Stimulated activated CD8-positive, alpha-beta memory T cell treated with anti-CD3 and anti-CD28 coated beads, Interleukin-12 subunit alpha, Interleukin-12 subunit beta, amount 100 ng/mL, for 4 hours (primary cell): Measurements from ENCODE around the gene QDPR.
"Not testable (repeated sequence)": the region's sequence is repeated elsewhere in the genome, so short reads cannot be mapped to it uniquely, and the experiment has no call there.

Experiments
- DNase-seq: peaks from one replicate; pipeline ENCODE4 v3.0.0-alpha.2; 2020; ENCODE audit warnings: low read depth

The QDPR gene

DNA sequence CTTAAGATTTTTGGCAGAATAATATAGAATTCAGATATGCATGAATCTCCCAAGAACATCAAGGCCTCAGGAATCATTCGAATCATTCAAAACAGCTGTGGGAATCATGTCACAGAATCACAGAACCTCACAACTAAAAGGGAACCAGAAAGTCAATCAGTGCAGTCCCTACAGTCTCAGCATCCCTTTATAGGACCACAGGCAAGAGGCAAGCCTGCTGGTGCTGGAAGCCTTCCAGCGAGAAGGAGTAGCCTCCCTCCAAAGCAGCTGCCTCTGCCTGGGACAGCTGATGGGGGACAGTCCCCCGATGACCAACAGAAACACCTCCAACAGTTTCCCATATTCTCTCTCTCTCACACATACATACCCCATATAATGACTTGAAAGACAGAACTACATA lies 20.7 kb downstream of the QDPR start:
- no peak for DNase-seq

DNA sequence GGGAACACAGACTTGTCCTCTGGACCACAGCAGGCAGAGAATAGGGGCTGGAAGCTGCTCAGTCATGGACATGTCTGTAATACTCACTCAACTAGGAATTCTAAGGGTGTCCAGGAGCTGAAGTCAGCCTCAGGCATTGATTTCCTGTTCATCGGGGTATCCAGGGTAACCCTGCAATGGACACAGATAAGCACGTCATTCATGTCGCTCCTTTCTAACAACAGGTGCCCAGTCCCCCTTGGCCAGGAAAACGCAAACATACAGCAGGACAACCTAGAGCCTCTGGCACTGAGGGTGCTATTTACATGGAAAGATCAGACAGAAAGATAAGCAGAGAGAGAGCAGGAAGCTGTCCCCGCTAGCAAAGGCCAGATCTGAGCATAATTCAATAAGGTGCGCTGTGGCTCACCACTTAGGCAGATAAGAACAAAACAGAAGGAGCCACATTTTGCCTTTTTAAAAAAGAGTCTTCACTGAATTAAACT lies 21.3 kb downstream of the QDPR start:
- no peak for DNase-seq

DNA sequence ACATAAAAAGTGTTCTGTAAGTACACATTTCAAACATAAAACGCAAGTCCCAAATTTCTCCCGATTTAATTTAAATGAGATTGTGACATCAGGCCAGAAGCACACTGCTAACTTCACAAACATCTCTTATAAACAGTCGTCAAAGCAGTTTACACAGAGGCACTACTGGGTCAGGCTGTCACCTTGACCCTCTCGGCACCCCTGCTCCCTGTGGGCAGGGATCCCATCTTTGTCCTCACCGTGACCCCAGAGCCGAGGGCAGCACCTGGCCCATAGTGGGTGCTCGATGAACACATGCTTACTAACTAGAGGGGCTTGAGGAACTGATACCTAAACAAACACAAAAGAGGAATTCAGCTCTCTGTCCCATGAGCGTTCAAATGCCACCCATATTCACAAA lies 22.2 kb downstream of the QDPR start:
- no peak for DNase-seq

DNA sequence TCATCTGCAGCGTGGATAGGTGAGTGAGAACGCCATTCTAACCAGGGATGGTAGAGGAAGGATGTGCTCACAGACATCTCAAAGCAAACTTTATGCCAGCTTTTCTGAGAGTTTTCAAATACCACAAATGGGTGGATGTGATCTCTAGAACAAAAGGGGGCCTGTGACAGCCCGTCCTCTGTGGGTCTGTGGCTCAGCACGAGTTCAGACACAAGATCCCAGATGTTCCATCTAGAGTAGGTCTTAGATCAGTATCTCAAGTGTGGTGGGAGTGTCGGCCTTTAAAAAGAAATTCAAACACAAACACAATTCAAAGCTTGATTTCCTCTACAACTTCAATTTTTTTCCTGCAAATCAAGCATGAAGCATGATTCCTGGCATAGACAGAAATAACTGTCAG lies 22.8 kb downstream of the QDPR start:
- no peak for DNase-seq

DNA sequence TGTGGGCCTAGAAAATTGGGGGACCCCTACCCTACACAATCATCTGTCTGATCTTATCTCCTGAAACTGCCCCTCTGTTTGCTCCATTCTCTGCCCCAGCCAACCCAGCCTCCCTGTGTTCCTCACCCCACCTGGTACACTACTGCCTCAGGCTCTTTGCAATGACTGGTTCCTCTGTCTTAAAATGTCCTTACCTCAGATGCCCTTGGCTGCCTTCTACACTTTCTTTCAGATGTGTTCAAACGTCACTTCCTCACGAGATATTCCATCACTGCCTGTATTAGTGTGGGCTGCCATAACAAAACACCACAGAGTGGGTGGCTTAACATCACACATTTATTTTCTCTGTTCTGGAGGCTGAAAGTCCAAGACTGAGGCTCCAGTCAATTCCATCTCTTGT lies 29.2 kb downstream of the QDPR start:
- no peak for DNase-seq

DNA sequence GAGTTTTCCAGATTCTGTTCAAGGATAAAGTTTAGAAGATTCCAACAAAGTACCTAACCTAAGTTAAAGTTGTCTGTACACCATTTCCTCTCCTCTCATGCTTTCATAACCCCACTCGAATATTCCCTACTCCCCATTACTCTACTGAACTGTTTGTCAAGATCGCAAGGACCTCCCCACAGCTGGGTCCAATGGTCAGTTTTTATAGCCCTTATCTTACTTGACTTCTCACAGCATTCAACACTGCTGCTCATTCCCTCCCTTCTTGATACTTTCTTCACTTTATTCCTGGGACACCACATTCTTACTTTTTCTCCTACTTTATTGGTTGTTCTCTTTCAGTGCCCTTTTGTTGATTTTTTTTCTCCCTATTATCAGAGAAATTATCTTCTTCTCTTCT lies 30.9 kb downstream of the QDPR start:
- no peak for DNase-seq

DNA sequence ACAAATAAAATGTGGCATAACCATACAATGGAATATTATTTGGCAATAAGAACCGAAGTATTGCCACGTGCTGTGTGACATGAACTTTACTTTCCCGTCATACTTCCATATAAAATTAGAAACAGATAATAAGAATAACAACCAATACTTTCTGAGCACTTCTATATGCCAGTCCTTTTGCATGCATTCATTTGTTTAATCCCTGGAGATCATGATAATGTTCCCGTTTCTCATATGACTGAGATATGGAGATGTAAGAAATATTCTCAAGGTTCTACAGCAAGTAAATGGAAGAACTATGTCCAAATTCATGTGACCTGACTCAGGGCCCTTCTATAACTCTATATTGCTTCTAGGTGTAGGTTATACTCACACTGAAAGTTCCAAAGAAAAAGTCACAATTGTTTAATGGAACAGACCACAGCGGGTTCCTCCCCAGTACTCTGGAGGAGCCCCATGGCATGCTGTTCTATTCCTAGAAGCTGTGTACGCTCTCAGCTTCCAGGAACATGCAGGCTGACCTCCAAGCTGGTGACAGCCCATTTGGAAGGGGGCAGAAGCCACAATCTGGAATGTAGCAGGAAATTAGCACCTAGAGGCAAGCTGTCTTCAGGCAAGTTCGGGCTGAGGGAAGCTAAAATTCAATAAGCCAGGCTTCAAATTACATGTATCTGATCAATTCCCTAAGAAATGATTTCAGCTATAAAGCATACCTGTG lies 31.5 kb downstream of the QDPR start:
- no peak for DNase-seq

DNA sequence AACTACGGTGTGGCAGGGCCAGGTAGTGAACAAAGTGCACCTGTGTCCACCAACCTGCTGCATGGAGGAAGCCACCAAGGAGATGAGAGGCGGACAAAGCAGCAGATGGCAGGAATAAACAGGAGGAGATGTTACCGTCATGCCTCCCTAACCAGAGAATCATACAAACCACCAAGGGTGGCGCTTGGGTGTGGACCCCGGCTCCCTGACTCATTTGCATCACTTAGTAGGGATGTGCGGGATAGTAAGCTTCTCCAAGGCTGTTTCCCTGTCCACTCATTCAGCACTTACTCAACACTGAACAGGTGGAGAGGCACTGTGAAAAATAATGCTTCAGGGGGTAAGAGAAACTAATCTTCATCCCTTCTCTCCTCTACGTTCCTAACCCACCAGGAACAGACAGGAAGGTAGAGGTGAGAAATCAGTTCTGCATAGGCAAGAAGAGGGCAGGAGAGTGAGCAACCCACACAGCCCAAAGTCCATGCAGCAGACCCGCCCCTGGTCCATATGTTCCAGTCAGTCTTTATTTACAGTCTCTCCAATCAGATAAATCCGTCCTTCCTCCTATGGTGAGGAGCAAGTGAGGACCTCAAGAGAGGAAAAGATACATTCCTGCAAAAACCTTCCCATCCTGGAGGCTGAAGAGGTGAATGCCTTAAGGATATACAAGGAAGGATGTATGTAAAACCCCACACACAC lies 34.0 kb downstream of the QDPR start:
- DNase-seq = no peak

DNA sequence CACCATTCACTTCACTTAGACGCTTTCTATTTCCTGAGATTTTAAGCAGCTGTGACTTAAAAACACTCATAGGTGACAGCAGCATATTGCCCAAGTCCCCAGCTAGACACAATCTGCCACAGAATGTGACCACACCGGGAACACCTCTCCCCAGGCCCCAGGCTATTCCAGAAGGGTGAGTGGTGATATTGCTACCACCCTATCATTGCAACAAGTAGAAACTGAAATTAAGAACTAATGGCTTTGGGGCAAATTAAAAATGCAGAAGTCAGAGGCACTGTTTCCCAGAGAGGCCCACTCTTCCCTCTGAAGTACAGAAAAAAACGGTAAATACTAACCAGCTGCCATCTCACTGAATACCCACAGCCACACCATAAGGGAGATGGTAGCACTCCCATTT lies 35.0 kb downstream of the QDPR start:
- no peak for DNase-seq

DNA sequence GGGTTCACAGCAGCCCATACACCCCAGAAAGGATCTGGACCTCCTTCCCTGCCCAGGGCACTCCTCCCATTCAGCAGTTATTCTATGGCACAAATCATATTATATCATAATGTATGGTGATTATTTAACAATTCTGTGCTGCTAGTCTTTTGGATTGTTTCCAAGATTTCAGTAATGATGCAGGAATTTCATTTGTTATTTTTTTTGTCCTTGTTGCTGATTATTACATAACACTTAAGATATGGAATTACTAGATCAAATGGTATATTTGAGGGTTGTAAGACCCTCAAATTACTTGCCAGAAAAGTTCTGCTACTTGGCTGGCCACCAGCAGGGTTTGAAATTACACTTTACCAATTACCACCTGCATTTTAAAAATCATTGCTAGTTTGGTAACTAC lies 36.4 kb downstream of the QDPR start:
- DNase-seq = no peak

DNA sequence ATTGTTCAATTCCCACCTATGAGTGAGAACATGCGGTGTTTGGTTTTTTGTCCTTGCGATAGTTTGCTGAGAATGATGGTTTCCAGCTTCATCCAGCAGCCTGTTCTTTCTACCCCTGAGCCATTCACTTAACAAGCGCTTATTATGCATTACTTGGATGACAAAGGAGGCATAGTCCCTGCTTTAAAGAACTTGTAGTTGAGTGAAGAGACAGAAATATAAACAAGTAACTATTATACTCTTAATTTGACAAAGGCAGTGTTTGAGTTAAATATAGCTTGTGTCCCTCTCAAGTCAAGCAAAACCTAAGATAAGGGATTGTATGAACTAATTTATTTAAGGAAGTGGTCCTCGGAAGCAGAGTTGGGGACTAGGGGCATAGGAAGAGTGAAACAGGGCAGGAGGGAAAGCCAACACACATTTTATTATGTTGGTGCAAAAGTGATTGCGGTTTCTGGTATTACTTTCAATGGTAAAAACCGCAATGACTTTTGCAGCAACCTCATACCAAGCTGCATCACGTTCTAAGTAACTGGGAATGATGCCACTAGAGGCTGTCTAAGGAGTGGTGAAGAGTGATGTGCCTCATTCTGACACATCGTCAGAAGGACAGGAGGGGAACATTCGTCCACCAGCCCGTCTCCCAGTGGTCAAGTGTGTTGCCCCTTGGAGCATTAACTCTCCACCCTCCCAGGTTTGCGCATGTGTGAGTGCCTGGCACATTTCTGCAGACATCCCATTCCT lies 41.8 kb downstream of the QDPR start:
- no peak for DNase-seq

DNA sequence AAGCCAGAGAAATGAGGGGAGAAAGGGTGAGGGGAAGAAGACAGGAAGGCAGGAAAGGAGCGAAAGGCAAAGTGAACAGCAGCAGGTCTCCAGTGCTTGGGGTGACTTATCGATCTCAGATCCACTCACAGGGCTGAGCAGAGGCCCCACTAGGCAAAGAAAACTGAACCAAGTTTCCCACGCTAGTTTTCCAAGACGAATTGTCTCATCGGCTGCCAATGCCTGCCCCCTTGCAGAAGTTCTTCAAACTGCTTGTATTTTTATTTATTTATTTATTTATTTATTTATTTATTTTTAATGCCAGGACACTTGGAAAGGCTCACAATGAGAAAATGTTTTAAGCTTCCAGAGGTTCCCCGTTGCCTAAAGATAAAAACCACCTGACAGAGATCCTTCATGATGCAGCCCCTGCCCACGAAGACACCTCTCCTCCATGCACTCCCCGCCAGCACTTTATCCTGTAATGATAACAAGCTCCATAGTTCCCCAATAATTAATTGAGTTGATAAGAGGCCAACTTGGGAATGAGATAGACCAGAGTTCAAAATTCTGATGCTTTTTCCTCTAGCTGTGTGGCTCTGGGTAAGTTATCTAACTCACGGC lies 43.2 kb downstream of the QDPR start:
- no peak for DNase-seq

DNA sequence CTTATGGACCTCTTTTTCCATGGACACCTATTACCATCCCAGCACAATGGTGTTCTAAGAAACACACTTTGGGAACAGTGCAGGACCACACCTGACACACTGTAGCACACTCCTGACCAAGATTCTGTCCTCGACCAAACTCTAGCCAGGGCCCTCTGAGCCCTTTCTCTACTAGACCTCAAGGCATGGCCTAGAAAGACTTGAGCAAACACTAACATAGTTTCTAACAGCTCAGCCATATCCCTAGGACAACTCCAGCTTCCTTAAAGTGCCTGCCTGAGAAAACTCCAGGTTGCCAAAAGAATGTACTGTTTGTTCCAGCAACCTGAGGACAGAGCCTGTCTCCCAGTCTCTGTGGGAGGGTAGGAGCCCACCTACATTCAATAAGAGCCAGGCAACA lies 48.3 kb downstream of the QDPR start:
- DNase-seq = no peak

DNA sequence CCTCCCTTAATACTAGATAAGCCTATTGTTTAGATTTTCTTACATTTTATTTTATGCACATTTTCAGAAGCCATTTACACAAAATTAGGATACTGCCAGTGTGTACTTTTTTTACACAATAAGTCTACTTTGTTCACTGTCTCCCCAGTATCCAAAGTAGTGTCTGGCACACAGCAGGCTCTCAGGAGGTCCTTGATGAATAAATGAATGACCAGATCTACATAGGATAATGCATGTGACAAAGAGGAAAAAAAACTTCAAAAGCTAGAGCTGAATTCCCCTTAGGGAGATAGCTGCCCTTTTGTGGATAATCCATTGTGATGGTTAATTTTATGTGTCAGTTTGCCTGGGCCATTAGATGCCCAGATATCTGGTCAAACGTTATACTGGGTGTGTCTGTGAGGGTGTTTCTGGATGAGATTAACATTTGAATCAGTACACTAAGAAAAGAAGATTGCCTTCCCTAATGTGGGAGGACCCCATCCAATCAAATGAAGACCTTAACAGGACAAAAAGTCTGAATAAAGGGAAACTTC lies 61.6 kb downstream of the QDPR start:
- DNase-seq = no peak

DNA sequence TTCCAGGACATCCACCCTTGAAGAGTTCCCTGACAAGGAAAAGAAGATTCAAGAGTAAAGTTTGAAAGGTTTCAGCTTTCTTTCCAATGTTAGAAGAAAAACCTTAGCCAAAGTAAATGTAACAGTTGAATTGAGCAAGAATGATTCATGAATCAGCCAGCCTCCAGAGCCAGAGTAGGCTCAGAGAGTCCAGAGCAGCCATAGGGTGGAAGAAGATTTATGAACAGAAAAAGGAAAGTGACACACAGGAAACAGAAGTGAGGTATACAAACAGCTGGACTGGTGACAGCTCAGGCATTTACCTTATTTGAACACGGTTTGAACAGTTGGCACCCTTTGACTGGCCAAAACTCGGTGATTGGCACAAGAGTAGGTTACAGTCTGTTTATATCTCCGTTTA lies 63.2 kb downstream of the QDPR start:
- DNase-seq = no peak

DNA sequence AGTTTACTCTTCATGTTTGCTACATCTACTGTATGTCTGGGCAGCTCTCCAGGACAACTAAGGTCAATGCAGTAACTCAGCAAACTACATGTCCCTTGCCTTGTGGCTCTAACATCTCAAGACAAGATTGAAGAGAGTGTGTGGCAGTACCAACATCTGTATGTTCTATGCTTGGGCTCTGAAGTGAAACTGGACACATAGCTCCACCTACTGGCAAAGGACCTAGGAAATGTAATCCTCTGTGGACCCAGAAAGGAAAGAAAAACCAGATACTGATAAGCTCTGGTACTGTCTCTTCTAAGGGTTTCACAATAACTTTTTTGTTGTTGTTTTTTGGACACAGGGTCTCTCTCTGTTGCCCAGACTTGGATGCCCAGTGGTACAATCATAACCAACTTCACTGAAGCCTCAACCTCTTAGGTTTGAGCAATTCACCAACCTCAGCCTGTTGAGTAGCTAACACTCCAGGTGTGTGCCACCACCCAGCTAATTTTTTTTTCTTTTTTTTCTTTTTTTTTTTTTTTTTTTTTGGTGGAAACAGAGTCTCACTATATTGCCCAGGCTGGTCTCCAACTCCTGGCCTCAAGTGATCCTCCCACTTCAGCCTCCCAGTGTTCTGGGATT lies 64.1 kb downstream of the QDPR start:
- DNase-seq = no peak

DNA sequence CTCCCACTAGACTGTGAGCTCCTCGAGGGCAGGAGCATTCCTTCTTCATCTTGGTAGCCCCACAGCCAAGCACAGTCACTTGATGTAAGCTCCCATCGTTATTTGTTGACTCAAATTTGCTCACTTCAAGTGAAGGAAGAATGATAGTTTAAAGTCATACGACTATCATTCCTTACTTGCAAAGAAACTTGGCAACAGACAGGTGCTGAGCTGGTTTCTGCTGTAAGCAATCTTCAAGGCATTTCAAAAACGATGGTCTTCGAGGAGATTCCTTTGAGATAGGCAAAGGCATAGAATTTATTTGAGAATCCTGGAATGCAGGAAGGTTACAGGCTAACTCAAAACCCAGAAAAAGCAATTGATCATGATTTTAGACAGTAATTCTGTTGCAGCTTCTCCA lies 64.8 kb downstream of the QDPR start:
- DNase-seq = no peak

DNA sequence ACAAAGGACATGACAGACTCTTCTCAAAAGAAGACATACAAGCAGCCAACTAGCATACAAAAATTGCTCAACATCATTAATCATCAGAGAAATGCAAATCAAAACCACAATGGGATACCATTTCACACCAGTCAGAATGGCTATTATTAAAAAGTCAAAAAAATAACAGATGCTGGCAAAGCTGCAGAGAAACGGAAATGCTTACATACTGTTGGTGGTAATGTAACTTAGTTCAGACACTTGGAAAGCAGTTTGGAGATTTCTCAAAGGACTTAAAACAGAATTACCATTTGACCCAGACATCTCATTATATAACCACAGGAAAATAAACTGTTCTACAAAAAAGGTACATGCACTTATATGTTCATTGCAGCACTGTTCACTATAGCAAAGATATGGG lies 69.4 kb downstream of the QDPR start:
- not testable (repeated sequence) for DNase-seq

DNA sequence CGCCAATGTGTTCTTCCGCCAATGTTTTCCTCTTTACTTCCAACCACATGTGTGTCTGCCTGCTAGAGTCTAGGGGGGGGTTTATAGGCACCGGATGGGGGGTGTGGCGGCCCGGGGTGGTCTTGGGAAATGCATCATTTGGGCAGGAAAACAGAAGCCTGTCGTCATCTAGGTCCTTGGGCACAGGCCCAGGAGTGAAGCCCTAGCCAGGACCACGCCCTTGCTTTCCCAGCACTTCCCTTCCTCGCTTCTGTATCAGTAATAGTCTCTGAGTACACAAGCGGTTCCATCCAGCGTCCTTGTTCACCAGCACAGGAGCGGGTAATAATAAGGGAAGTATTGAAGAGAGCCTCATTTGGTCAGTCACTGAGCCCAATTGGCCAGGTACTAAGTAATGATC lies 74.5 kb downstream of the QDPR start:
- DNase-seq = no peak

DNA sequence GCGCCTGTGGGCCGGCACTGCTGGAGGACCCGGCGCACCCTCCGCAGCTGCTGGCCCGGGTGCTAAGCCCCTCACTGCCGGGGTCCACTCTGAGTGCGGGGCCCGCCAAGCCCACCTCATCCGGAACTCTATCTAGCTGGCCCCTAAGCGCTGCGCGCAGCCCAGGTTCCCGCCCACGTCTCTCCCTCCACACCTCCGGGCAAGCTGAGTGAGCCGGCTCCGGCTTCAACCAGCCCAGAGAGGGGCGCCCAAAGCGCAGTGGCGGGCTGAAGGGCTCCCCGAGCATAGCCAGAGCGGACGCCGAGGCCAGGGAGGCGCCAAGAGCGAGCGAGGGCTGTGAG lies 75.2 kb downstream of the QDPR start:
- DNase-seq = no peak
